Breast epithelium (tissue), 3 donors: ENCODE results near the gene CYTIP.

ENCODE experiments used
- CTCF ChIP-seq, 3 donors: fragments of 450-650 bp; IDR thresholded peaks; one replicate each; pipeline ENCODE4 v1.5.1; 2016 to 2017; ENCODE audit warnings: antibody characterized with exemption in 3 of 3, mild to moderate bottlenecking in 3 of 3, moderate library complexity in 3 of 3
- POLR2A ChIP-seq: fragments of 450-650 bp; IDR thresholded peaks from one replicate; pipeline ENCODE4 v1.6.1; 2016; ENCODE audit warnings: antibody characterized with exemption, mild to moderate bottlenecking, moderate library complexity
- POLR2AphosphoS5 ChIP-seq, 3 donors: sonication (generic); formaldehyde crosslinking; IDR thresholded peaks; one replicate each; pipeline ENCODE4 v1.6.1; 2017; ENCODE audit warnings: antibody characterized with exemption in 3 of 3

- TF ChIP-seq CTCF (IDR thresholded peaks at IDR 0.05) (no peak), POLR2A (no peak), POLR2AphosphoS5 (IDR thresholded peaks at IDR 0.05) (no peak)
Measured at GRCh38 chr2:157388827-157389226, 55.1 kb downstream of the CYTIP start.
